SKM-1 treated with dmso at 0.1 percent for 144 hours (cell line): Measurements from ENCODE around the gene NOL12.
A peak's percentile ranks its signal among the peaks of the same experiment; 100 is the strongest.
"Not testable (repeated sequence)": the region's sequence is repeated elsewhere in the genome, so short reads cannot be mapped to it uniquely, and the experiment has no call there.

ENCODE experiments used
- DNase-seq: peaks from one replicate; lab custom pipeline; 2025; ENCODE audit not compliant: unreplicated experiment; lab: John Stamatoyannopoulos, UW

The NOL12 gene

DNA sequence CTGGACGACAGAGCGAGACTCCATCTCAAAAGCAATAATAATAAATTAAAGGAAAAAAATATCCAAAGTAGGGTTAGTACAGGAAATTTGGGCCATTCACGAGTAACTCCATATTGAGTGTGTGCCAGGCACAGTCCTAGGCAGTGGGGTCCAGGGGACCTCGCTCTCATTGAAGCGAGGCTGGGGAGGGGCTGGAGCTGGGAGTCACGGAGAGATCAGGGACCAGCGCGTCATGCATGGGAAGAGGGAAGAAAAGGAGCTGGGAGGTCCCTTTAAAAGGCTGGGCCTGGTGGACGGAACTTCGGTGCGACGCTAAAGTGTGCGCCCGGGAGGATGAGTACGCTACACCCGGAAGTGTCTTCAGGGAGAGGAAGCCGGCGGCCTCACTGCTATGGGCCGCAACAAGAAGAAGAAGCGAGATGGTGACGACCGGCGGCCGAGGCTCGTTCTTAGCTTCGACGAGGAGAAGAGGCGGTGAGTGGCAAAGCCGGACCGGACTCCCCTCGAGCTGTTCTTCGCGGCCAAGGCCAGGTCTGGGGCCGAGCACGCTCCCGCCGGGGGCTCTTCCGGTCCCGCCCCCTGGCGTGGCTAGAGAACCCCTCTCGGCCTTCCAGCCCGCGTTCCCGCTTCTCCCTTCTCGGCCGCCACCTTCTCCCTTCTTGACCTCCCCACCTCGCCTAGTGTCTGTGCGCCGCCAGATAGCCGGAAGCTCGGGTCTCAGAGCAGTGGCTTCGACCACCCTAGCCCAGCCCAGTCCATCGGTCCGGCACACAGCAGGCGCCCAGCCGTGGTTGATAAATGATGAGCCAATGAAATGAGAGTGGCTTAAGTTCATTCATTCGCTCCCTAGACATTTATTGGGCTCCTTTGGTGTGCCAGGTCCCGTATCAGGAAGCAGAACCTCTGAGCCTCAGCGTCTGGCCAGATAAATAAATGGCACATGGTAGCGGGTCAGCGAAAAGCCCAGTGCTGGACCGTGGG is at the start of gene NOL12:
NOL12 (plus strand) TSS at position 342 of the 981 bp plus-strand sequence; CDS start at position 392, 50 bp downstream.
- peak; percentile 89 for DNase-seq

GRCh38 chr22:37636949-37637273 is 49.2 kb upstream of the NOL12 start:
- DNase-seq, result no peak

DNA sequence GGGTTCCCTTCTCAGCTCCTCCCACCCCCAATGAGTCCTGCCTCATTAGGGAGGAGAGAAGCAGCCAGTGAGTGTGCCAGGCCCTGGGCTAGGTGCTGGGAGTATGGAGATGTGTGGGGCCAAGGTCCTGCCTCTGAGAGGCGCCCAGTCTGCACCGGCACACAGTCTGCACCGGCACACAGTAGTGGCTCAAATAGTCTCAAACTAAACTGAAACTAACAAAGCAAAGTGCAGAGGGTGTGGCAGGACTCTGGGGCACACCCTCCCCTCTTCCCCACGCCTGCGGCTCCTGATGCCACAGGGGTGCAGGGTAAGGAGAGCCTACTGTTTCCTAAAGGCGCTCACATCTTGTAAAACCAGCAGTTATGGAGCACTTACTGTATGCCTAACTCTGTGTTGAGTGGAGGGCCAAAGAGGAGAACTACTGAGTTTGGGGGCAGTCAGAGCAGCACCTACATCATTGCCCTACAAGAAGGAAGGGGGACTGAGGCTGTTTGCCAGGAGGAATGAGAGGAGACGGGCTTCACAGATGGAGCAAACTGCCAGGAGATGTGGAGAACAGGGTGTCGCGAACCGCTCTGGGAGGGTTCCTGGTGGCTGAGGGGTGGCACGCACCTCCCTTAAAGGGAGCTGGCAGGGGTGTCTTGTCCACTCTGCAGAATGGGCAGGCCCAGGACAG is 47.6 kb upstream of the NOL12 start:
- DNase-seq, result no peak

DNA sequence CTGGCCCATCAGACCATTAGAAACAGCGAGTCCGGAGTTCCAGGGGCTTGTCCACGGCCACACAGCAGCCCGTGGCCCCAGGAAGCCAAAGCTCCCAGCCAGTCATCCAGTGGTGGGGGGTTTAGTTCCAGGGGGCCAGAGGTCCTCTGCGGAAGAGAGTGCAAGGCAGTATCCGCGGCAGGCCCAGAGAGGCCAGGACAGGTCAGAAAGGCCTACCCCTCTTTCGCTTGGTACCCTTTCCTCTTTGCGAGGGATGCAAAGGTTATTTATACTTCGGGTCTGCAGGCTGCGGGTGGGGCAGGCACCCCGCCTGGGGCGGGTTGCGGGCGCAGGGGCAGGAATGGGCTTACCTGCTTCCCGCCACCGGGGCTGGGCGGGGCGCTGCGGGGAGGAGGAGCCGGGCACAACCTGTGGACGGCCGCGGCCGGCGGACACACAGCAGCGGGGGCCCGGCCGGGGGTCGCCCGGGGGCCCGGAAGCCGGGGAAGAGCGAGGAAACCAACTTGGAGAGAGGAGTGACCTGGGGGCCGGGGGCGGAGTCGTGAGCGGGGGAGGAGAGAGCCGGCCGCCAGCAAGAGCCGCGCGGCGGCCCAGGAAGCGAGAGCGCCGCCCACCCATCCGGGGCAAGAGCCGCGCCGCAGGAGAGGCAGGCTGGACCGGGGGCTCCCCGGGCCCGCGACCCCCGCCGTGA is 46.9 kb upstream of the NOL12 start, which contains the start of gene SH3BP1:
SH3BP1 (plus strand) TSS at position 600 of the 691 bp plus-strand sequence. CDS start 119 bp downstream, outside the sequence.
- no peak for DNase-seq

- DNase-seq, result peak; percentile 67
Observed at GRCh38 chr22:37639771-37640590, 46.2 kb upstream of the NOL12 start.

DNA sequence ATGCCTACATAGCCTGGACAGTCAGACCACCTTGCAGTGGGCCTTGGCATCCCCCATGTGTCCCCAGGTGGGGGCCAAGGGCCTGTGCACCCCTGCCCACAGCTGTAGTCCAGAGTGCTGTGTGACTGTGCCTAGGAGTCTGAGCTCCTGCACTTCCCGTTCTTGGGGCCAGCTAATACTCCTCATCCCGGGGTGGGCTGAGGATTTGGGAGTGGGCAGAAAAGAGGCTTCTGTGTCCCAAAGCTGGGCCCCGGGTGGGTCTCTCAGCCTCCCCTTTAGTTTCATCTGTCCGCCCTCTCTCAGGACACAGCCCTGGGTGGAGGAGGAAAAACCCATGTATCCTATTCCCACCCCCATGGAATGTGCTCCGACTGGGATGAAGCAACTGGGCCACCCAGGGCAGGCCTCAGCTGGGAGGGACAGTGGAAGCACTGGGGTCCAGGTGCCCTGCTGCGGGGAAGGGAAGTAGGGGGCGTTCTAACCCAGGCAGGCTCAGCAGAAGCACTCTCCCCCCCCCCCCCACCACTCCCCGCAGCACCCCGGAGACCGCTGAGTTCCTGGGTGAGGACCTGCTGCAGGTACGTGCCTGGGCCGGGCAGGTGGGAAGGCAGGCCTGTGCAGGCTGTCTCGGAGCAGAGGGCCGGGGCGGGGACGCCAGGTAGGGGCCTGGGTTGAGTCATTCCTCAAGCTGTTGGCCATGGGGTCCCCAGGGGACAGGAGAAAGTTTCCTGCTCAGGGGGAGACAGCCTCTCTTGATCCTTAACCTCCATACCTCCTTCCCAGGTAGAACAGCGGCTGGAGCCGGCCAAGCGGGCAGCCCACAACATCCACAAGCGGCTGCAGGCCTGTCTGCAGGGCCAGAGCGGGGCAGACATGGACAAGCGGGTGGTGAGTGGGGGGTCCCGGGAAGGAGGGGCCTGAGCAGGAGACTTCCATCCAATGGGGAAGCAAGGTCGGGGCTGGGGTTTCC is 45.3 kb upstream of the NOL12 start:
- no peak for DNase-seq

DNA sequence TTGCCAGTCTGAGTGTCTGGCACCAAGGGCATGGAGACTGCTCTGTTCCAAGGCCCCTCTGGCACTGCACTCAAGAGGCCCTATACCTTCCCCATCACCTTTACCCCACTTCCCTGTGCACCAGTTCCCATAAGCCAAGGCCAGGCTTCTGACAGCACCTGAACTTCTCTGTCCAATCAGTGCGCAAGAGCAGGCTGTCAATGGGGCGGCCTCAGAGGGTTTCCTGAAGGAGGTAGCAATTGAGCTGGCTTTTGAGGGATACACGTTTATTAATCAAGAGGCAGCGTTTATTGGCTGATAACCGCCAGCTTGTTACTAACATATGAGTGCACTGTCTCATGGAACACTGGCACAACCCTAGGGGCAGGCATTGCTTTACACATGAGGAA is 44.6 kb upstream of the NOL12 start:
- DNase-seq, result no peak

GRCh38 chr22:37643225-37643847 is 42.8 kb upstream of the NOL12 start:
- peak; percentile 39 for DNase-seq

GRCh38 chr22:37647317-37647716 is 38.8 kb upstream of the NOL12 start:
- no peak for DNase-seq

GRCh38 chr22:37647928-37648327 is 38.2 kb upstream of the NOL12 start:
- DNase-seq, result no peak

DNA sequence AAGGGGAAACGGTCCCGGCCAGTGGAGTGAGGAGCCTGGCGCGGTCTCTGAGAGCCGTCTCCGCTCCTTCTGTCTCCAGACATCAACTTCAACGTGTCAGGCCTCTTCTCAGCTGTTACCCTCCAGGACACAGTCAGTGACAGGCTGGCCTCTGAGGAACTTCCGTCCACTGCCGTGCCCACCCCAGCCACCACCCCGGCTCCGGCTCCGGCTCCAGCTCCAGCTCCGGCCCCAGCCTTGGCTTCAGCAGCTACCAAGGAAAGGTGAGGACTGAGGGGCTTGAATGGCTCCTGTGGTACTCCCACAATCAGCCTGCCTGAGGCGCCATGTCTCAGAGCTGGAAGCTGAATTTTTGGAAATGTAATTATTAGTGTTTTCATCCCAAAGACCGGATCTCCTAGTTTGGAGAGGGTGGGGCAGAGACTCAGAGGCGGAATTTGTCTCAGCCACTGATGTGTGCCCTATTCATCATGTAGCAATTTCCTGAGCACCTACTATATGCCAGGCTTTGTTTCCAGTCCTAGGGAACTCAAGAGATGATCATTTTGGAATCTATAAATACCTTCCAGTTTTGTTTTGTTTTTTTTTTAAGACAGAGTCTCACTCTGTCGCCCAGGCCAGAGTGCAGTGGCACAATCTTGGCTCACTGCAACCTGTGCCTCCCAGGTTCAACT is 35.5 kb upstream of the NOL12 start:
- DNase-seq, result no peak

DNA sequence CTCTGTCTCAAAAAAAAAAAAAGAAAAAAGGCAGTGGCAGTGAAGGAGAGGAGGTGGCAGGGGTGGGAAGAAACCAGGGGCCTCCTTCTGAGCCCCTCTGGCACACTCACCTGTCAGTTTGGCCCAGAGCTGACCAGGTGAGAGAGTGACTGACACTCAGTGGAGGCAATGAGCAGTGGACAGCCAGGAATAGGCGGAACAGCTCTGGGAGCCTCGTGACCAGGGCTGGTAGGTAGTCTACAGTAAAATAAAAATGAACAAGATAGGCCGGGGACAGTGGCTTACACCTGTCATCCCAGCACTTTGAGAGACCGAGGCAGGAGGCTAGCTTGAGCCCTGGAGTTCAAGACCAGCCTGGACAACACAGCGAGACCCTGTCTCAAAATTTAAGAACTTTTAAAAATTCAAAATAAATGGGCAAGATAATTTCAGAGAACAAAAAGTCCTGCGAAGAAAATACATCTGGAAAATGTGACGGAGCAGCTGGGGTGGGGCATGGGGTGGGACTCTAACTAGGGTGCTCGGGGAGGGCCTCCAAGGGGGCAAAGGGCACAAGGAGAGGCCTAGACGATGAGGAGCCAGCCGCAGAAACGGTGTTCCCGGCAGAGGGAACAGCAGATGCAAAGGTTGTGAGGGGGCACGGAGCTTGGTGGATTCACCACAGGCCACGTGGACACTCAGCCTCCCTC is 31.4 kb upstream of the NOL12 start:
- DNase-seq, result no peak

DNA sequence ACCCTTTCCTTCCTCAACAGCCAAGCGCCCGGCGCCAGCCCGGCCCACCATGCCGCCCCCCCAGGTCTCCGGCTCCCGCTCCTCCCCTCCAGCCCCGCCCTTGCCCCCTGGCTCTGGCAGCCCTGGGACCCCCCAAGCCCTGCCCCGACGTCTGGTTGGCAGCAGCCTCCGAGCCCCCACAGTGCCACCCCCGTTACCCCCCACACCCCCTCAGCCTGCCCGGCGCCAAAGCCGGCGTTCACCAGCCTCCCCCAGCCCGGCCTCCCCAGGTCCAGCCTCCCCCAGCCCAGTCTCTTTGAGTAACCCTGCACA is 30.9 kb upstream of the NOL12 start:
- DNase-seq, result no peak

DNA sequence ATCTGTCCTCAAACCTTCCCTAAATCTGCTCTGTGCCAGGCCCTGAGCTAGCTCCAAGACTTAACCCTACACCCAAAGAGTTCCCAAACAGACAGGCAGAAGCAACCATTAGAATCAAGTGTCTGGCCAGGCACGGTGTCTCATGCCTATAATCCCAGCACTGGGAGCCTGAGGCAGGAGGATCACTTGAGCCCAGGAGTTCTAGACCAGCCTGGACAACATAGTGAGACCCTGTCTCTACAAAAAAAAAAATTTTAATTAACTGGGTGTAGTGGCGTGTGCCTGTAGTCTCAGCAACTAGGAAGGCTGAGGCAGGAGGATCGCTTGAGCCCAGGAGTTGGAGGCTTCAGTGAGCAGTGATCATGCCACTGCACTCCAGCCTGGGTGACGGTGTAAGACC is 29.6 kb upstream of the NOL12 start:
- not testable (repeated sequence) for DNase-seq

GRCh38 chr22:37657590-37658132 is 28.5 kb upstream of the NOL12 start:
- DNase-seq, result no peak

DNA sequence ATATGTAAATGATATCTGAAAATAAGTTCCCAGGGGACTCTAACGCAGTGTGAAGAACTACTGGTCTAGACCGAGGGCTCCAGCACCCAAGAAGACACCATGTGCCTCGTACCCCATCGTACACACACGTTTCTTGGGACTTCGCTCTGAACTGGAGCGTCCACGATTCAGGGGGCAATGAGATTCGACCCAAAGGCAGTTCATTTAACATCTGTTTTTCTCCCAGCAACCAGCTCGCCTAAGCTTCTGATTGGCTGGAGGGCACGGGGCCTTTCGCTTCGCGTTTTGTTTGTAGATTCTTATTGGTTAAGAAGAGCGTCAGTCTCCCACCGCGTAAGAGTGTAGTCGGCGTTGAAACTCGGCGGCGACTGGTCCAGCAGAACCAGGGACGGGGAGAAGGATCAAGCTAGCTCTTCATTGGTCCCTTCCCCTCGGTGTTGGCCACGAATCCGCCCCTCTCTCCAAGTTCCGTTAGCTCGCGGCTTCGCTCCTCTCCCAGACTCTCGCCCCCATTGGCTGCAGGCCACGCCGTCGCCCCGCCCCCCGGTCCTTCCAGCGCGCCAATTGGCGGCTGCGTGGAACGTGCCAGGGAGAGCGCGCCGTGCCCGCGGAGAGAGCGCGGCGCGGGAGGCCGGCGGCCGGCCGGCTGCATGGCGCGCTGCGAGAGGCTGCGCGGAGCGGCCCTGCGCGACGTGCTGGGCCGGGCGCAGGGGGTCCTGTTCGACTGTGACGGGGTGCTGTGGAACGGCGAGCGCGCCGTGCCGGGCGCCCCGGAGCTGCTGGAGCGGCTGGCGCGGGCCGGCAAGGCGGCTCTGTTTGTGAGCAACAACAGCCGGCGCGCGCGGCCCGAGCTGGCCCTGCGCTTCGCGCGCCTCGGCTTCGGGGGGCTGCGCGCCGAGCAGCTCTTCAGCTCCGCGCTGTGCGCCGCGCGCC is 27.7 kb upstream of the NOL12 start, which contains the start of gene PDXP:
PDXP (plus strand) TSS at position 591 of the 933 bp plus-strand sequence; CDS start at position 651, 60 bp downstream.
- peak; percentile 99 for DNase-seq
